Transverse colon (tissue), 4 donors: ENCODE data around the gene PPP3CA. TPM values are rescaled to one million over a fixed set of nuclear protein-coding genes. Genes with fewer than 3 reads are reported as not detected.

Source experiments
- DNase-seq: peaks from one replicate; pipeline ENCODE4 v3.0.0-alpha.2; 2019
- H3K27ac ChIP-seq, 4 donors: fragments of 200-600 bp; sonication (generic); 2 replicates each; pipeline ENCODE4 v1.5.1; 2016 to 2018; ENCODE audit warnings: inconsistent platforms in 4 of 4
- H3K27me3 ChIP-seq: fragments of 200-600 bp; sonication (generic); 2 replicates; pipeline ENCODE4 v1.5.1; 2017; ENCODE audit warnings: inconsistent platforms
- H3K36me3 ChIP-seq, 4 donors: fragments of 200-600 bp; sonication (generic); 2 replicates each; pipeline ENCODE4 v1.5.1; 2017 to 2019; ENCODE audit warnings: inconsistent platforms in 4 of 4
- H3K4me1 ChIP-seq, 4 donors: fragments of 200-600 bp; sonication (generic); 2 replicates each; pipeline ENCODE4 v1.5.1; 2017 to 2020; ENCODE audit warnings: inconsistent platforms in 4 of 4
- H3K4me3 ChIP-seq, 4 donors: fragments of 200-600 bp; sonication (generic); 1 replicate in 1 of 4; 2 replicates in 3 of 4; pipeline versions ENCODE4 v1.5.1 to v1.6.1; 2017 to 2019; ENCODE audit warnings: inconsistent platforms in 4 of 4
- H3K9me3 ChIP-seq, 2 donors: fragments of 200-600 bp; sonication (generic); 2 replicates each; pipeline ENCODE4 v1.5.1; 2017 to 2019; ENCODE audit warnings: inconsistent platforms in 2 of 2
- CTCF ChIP-seq, 5 experiments: fragments of 200-600 bp in 3 of 5; fragments of 450-650 bp in 2 of 5; sonication (generic) in 3 of 5; IDR thresholded peaks; 1 replicate in 2 of 5; 2 replicates in 3 of 5; pipeline ENCODE4 v1.5.1; 2016 to 2017; ENCODE audit warnings: antibody characterized with exemption in 5 of 5, inconsistent platforms in 3 of 5, mild to moderate bottlenecking in 2 of 5, moderate library complexity in 1 of 5
- EP300 ChIP-seq: sonication (generic); formaldehyde crosslinking; IDR thresholded peaks from one replicate; pipeline ENCODE4 v1.6.1; 2017; ENCODE audit warnings: antibody characterized with exemption, low read depth
- POLR2A ChIP-seq: fragments of 450-650 bp; IDR thresholded peaks from one replicate; pipeline ENCODE4 v1.6.1; 2016; ENCODE audit warnings: antibody characterized with exemption, mild to moderate bottlenecking, moderate library complexity
- POLR2AphosphoS5 ChIP-seq, 3 donors: sonication (generic); formaldehyde crosslinking; IDR thresholded peaks; one replicate each; pipeline ENCODE4 v1.6.1; 2016; ENCODE audit warnings: antibody characterized with exemption in 3 of 3
- WGBS, 2 donors: methylation state at CpG; one replicate each; pipeline ENCODE4 v1.1.5; 2018; ENCODE audit warnings: low coverage in 1 of 2; 5-methylcytosine and 5-hydroxymethylcytosine counted together
- in situ Hi-C, 4 donors: fragments of 200-750 bp; cut with MboI; loops; one replicate each; pipeline versions ENCODE4 v1.15.0 to v1.15.1; 2017; ENCODE audit warnings: low sequenced_read_pairs in 3 of 4, low pct_ligation_motif_present in 1 of 4, low pct_unique_long_range_greater_than_20kb in 1 of 4
- intact Hi-C: fragments of 100-400 bp; cut with DNase I; formaldehyde crosslinking; loops from one replicate; pipeline ENCODE4 v1.15.1; 2023; ENCODE audit warnings: low total_unique reads
- total RNA-seq, 4 donors: library from RNA; depleted of rRNA; stranded (reverse); fragments of >200 nt; gene quantifications; one replicate each; pipeline ENCODE4 v1.1.0, GENCODE V29; 2016

The PPP3CA gene
- total RNA-seq, 4 donors from 2014 or later, result 29.2 to 50.7 (median 37.7) TPM

- intact Hi-C loops, result no loop called here
- no peaks in the 10 kb centered on the region for H3K9me3 ChIP-seq
- DNase-seq, result no peak
- H3K27me3 ChIP-seq, result no peaks in the 10 kb centered on the region
- 96% methylated on average over 1 of the region's 1 CpG; no CpG with 5 or more reads in 1 of the 2 donors for WGBS, 2 donors
- in situ Hi-C loops, result no loop called here
- H3K27ac ChIP-seq, result no peak overlapping the region
- no peaks in the 10 kb centered on the region for H3K4me1 ChIP-seq
- H3K36me3 ChIP-seq, result no peaks in the 10 kb centered on the region
- TF ChIP-seq CTCF (IDR thresholded peaks at IDR 0.05) (no peak), POLR2AphosphoS5 (IDR thresholded peaks at IDR 0.05) (no peak)
- no peak overlapping the region for H3K4me3 ChIP-seq
These were observed 282.7 kb downstream of the PPP3CA start for GRCh38 chr4:101064541-101065180.

GRCh38 chr4:101055392-101055791, 291.9 kb downstream of the PPP3CA start:
- H3K36me3 ChIP-seq, result no peaks in the 10 kb centered on the region
- H3K9me3 ChIP-seq, result no peaks in the 10 kb centered on the region
- intact Hi-C loops (no loop called here), in situ Hi-C loops (no loop called here)
- H3K4me3 ChIP-seq, result no peak overlapping the region
- 71 to 86% methylated on average over 2 of the region's 2 CpGs for WGBS, 2 donors
- H3K4me1 ChIP-seq, result no peaks in the 10 kb centered on the region
- no peaks in the 10 kb centered on the region for H3K27me3 ChIP-seq
- no peak for DNase-seq
- TF ChIP-seq POLR2A (no peak), CTCF (IDR thresholded peaks at IDR 0.05) (no peak), POLR2AphosphoS5 (IDR thresholded peaks at IDR 0.05) (no peak), EP300 (no peak)
- no peak overlapping the region for H3K27ac ChIP-seq

GRCh38 chr4:101050837-101051205, 296.5 kb downstream of the PPP3CA start:
- Histone ChIP-seq H3K27me3 (no peaks in the 10 kb centered on the region), H3K4me1 (no peaks in the 10 kb centered on the region), H3K4me3 (no peak overlapping the region), H3K36me3 (no peaks in the 10 kb centered on the region), H3K9me3 (no peaks in the 10 kb centered on the region), H3K27ac (no peak overlapping the region)
- DNase-seq, result no peak
- TF ChIP-seq CTCF (IDR thresholded peaks at IDR 0.05) (no peak), POLR2AphosphoS5 (IDR thresholded peaks at IDR 0.05) (no peak), POLR2A (no peak), EP300 (no peak)
- intact Hi-C loops, result no loop called here
- in situ Hi-C loops, result no loop called here
- WGBS, 2 donors, result 90 to 100% methylated on average over 2 of the region's 2 CpGs

DNA sequence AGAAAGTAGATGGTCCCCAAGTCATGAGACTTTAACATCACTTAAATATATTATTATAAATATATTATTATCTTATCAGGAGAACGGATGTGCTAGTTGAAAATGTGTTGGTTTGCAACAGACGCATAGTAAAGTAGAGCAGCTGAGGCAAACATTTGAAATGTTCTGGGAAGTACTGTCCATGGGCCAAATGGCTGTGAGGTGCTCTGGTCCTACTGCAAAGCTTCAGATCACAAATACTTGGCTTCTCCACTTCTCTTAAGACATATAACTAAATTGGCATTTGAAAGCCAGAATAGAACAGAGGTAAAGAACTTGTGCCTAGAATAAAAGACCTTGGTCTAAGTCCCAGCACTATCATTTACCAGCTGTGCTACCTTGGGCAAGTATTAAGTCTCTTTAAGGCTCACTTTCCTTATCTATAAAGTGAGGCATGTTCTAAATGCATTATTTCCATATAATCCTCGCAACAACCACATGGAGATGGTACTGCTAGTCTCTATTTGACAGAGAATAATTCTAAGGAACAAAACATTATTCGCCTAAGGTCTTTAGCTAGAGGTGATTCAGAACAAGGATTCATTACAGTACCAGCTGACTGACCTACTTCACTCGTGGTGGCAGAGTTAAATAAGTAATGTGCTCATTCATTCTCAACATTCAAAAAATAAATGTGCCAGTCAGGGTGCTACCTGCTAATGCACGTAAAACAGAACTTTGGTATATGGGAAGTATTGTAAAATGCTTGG, 297.1 kb downstream of the PPP3CA start:
- no peaks in the 10 kb centered on the region for H3K4me1 ChIP-seq
- no peaks in the 10 kb centered on the region for H3K9me3 ChIP-seq
- DNase-seq, result no peak
- no peak overlapping the region for H3K27ac ChIP-seq
- 91 to 94% methylated on average over 4 to 6 of the region's 6 CpGs for WGBS, 2 donors
- no peaks in the 10 kb centered on the region for H3K36me3 ChIP-seq
- intact Hi-C loops (no loop called here), in situ Hi-C loops (no loop called here)
- TF ChIP-seq CTCF (IDR thresholded peaks at IDR 0.05), result no peak
- TF ChIP-seq POLR2AphosphoS5 (IDR thresholded peaks at IDR 0.05), result no peak
- TF ChIP-seq EP300, result no peak
- no peak for TF ChIP-seq POLR2A
- H3K27me3 ChIP-seq, result no peaks in the 10 kb centered on the region
- no peak overlapping the region for H3K4me3 ChIP-seq
